ENCODE data around the gene BSG.
"Not testable (repeated sequence)": the region's sequence is repeated elsewhere in the genome, so short reads cannot be mapped to it uniquely, and the experiment has no call there.

The BSG gene

DNA sequence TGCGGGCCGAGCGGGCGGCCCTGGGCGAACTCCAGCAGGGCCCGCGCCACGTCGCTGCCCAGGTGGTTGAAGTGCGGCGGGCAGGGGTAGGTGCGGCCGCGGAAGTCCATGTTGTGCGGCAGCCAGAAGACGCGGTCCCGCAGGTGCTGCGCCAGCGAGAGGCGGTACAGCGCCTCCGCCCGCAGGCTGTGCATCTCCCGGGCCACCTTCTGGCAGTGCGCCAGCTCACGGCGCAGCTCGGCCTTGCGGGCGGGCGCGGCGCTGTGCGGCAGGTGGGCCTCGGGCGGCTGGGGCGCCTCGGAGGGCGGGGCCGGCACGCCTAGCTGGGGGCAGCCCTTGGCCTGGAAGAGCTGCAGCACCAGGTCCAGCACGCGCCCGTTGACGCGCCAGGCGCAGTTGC lies 48.8 kb downstream of the BSG start:
- DNase-seq: not testable (repeated sequence)

DNA sequence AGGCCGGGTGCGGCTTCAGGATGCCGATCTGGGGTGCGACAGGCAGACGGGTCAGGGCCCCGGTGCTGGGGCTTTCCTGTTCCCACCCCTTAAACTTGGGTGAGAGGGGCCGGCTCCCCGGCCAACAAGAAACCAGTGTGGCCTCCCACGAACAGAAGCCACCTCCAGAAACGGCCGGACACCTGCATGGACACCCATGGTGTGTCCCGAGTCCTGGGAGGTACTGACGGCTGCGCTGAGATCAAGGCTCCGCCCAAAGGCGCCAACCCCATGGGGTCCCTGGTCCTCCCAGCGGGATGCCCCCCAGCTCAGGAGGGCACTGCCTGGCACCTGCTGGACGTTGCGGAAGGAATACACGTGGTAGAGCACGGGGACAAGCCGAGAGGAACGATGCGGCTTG lies 49.4 kb downstream of the BSG start:
- no peak for DNase-seq

DNA sequence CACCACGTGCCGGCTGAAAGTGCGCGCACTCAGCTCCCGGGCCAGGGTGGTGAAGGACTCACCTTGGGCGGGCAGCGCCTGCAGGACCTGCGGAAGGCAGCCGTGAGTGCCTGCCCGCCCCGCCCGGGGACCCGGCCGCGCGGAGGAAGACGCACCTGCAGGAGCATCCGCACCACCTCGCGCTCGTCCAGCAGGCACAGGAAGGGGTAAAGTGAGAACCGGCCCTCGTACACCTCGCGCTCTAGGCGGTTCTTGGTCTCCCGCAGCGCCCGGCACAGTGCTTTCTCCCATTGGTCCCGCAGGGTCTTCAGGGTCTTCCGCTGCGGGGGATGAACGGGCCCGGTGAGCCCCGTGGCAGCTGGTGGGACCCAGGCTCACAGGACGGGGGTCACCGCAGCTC lies 50.3 kb downstream of the BSG start:
- DNase-seq: no peak

DNA sequence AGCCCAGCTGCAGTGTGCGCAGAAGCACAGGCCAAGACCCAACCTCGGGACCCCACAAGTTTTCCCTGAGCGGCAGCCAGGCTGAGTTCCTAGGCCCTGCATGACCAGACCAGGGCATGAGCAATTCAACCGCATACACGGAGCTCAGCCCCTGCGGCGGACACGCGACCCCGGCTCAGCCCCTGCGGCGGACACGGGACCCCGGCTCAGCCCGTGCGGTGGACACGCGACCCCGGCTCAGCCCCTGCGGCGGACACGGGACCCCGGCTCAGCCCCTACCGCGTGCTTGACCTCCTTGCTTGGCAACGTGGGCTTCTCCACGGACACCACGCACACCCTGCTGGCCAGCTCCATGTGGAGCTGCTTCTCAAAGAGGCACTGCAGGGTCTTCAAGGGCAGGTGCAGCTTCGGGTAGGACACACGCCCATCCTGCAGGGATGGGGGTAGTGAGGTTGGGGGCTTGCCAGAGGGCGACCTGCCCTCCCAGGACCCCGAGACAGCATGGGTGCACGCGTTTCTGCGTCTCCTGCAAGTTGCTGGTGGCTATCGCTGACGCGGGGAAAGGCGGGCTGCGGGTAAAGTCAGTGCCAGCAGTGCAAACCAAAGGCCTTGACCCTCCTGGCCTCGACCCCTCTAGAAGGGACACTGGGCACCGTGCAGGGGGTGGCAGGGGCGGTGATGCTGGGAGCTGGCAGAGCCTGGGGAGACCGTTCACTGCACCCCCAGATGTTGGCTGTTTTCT lies 51.0 kb downstream of the BSG start:
- no peak for DNase-seq

DNA sequence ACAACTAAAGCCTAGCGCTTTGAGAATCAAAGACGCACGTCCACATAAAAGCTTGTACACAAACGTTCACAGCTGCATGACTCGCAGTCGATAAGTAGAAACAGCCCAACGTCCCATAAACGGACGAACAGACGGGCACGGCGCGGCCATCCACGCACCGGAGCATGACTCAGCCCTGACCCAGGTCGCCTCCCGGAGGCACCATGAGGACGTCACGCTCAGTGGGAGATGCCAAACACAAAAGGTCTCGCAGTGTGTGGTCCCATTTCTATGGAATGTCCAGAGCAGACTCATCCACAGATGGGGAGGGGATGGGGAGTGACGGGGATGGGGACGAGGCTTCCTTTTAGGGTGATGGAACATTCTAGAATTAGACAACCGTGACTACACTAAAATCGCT lies 51.6 kb downstream of the BSG start:
- no peak for DNase-seq

DNA sequence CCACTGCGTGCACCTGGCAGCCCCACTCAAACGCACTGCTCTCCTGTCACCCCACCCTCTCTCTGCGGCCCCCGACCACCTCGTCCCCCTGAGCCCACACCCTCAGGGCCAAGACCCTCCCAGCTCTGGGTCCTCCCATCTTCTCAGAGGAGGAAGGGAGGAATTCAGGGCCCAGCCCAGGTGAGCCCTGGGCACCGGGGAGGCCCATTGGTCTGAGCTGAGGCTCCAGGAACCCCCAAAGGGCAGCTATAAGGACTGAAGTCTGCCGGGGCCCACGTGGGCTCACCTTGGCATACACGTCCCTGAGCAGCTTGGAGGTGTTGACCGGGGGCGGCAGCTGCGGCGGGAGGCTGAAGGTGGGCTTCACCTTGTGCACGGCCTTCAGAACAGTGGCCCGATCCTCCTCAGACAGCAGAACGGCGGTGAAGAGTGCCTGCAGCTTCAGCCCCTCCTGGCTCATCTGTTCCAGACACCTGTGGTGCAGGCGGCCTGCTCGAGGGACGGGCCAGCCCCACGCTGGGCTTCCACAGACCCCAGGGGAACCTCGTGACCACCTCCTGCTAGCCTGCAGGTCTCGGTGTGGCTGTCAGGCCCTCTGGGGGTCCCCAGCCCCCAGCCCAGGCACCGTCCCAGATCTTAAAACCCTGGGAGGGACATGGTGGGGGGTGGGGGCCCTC lies 52.2 kb downstream of the BSG start:
- DNase-seq: no peak

DNA sequence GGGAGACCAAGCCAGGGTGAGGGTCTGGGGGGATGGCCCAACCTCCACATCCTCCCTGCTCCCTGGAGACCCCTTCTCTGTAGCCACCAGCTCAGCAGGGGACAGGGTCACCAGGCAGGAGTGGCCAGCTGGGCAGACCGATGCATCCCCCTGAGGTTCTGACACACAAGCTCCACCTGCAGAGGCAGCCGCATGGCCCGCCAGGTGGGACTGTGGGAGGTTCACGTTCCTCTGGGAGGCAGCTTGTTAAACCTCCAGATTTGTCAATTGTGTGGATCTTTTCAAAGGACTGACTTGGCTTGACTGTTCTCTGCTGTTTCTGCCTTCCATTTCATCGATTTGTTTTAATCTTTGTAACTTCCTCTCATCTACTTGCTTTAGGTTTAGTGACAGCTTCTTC lies 52.9 kb downstream of the BSG start:
- DNase-seq: no peak

DNA sequence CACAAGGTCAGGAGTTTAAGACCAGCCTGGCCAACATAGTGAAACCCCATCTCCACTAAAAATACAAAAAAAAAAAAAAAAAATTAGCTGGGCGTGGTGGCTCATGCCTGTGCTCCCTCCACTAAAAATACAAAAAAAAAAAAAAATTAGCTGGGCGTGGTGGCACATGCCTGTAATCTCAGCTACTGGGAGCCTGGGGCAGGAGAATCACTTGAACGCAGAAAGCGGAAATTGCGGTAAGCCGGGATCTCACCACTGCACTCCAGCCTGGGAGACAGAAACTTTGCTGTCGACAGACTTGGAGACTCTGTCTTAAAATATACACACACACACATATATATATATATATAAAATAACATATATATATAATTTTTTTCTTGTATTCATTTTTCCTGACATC lies 54.2 kb downstream of the BSG start:
- not testable (repeated sequence) for DNase-seq

DNA sequence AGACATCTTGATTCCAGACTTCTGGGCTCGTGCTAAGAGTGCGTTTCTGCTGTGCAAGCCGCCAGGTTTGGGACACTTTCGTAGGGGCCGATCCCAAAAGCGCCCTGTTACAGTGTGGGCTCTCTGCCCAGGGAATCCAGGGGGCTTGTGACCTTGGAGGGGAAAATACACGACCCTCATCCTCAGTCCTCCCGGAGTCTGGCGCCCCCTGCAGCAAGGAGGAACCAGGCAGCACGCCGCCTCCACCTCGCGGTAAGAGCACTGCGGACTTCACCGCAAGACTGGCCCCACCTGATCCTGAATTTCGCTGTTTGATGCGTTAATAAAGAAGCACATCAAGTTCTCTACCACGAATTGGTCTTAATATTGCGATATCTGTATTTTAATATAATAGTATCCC lies 55.8 kb downstream of the BSG start:
- DNase-seq: peak in 1 of 6 experiments; percentile 10

DNA sequence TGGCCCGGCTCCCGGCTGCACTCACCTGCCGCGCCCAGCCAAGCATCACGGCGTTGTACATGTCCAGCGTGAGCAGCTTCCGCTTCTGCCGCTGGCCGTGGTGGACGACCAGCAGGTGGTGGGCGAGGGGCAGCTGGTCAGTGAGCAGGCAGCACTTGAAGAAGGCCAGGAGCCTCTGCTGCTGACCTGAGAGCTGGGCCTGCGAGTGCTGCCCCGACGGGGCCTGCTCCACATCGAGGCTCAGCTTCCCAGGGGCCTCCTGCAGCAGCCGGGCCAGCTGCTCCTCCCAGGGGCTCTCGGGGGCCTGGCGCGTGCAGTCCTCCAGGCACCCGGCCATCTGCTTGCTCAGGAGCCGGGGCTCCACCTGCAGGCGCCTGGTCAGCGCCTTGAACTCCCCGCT lies 57.1 kb downstream of the BSG start:
- not testable (repeated sequence) for DNase-seq

DNA sequence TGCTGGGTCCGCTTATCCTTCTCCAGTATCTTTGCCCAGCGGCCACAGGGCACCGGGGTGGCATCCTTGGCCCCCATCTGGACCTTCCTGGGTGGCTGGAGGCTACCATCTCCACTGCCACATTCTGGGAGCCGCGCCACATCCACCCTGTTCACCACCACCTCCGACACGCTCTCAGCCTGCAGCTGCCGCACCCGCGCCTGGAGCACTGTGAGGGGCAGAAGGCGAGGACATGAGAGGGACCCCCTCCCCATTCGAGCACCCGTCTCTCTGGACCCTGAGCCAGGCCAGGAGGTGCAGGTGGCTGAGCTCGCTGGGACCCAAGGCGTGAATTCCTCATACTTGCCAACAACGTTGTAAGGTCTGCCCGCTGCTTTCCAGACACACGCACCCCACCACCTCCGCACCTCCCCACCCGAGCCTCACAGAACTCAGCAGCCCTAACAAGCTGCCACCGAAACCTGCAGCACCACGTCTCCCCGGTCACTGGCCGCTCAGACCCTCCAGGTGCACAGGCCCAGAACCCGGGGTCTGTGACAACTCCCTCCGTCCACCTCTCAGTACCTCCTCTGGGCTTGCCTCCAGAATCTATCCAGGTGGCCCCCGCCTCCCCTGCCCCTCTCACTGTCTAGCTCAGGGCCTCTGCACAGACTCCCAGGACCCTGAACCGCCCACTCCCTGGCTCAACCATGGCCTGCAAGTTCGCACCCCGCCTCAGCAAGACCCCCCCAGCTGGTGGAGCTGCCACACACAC lies 57.7 kb downstream of the BSG start:
- no peak for DNase-seq

DNA sequence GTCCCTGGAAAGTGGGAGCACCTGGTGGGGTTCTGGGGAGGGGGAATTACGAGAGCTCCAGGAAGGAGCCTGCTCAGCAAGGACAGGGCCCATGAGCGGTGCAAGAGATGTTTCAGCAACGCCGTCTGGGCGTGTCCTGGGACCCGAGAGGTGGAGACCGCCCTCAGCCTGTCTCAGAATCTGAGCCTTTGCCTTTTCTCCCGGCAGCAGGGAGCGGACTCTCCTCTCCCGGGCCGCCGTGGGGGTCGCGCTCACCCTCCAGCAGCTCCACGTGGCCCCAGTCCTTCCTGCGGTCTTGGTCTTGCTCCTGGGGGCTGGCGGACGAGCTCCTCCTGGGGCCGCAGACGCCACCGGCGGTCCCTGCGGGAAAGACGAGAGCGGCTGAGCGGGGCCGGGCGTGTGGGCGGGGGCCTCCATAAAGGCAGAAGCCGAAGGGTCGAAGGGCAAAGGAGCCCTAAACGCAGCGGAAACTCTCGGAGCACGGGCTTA lies 60.2 kb downstream of the BSG start:
- DNase-seq: no peak
